ENCODE results near the gene LRRC8D.
A peak's percentile ranks its signal among the peaks of the same experiment; 100 is the strongest.

Gene LRRC8D

GRCh38 chr1:89833183-89834082 is 12.6 kb downstream of the LRRC8D start:
- DNase-seq (ENCODE audit: low spot score) = peak; percentile 53

- no peak for DNase-seq (ENCODE audit: low spot score)
Observed at GRCh38 chr1:89834083-89834704, 13.4 kb downstream of the LRRC8D start.

GRCh38 chr1:89836252-89837035 is 15.6 kb downstream of the LRRC8D start:
- DNase-seq (ENCODE audit: low spot score) = no peak

GRCh38 chr1:89837036-89837481 is 16.2 kb downstream of the LRRC8D start:
- no peak for DNase-seq (ENCODE audit: low spot score)

- DNase-seq (ENCODE audit: low spot score) = no peak
Observed at GRCh38 chr1:89837510-89837909, 16.7 kb downstream of the LRRC8D start.

GRCh38 chr1:89839516-89839915 is 18.7 kb downstream of the LRRC8D start:
- DNase-seq (ENCODE audit: low spot score) = no peak

- DNase-seq (ENCODE audit: low spot score) = no peak
Observed at GRCh38 chr1:89841507-89841906, 20.7 kb downstream of the LRRC8D start.

- peak; percentile 38 for DNase-seq (ENCODE audit: low spot score)
Observed at GRCh38 chr1:89842567-89843272, 21.9 kb downstream of the LRRC8D start.

GRCh38 chr1:89843273-89844130 is 22.7 kb downstream of the LRRC8D start:
- peak; percentile 55 for DNase-seq (ENCODE audit: low spot score)

- DNase-seq (ENCODE audit: low spot score) = no peak
Observed at GRCh38 chr1:89844241-89844807, 23.5 kb downstream of the LRRC8D start.

GRCh38 chr1:89844860-89845259 is 24.0 kb downstream of the LRRC8D start:
- DNase-seq (ENCODE audit: low spot score) = no peak

GRCh38 chr1:89847191-89847729 is 26.4 kb downstream of the LRRC8D start:
- DNase-seq (ENCODE audit: low spot score) = no peak

GRCh38 chr1:89850844-89851415 is 30.1 kb downstream of the LRRC8D start:
- DNase-seq (ENCODE audit: low spot score) = no peak

GRCh38 chr1:89854140-89854539 is 33.3 kb downstream of the LRRC8D start:
- DNase-seq (ENCODE audit: low spot score) = no peak

GRCh38 chr1:89855413-89856123 is 34.7 kb downstream of the LRRC8D start:
- DNase-seq (ENCODE audit: low spot score) = no peak

GRCh38 chr1:89863165-89863830 is 42.5 kb downstream of the LRRC8D start:
- DNase-seq (ENCODE audit: low spot score) = no peak

GRCh38 chr1:89865498-89866382 is 44.9 kb downstream of the LRRC8D start:
- DNase-seq (ENCODE audit: low spot score) = no peak

- DNase-seq (ENCODE audit: low spot score) = no peak
Observed at GRCh38 chr1:89866568-89866967, 45.7 kb downstream of the LRRC8D start.
